ENCODE data around the gene HTR1E. TPM values are rescaled to one million over a fixed set of nuclear protein-coding genes. Genes with fewer than 3 reads are reported as not detected.
"Not testable (repeated sequence)": the region's sequence is repeated elsewhere in the genome, so short reads cannot be mapped to it uniquely, and the experiment has no call there.

The HTR1E gene
- total RNA-seq, 2 experiments from 2014 or later, result not detected

- ChIA-PET CTCF (no interaction called here), POLR2A (no interaction called here)
- Mint-ChIP-seq H3K9me3 (no peaks in the 10 kb centered on the region), H3K27ac (no peak overlapping the region), H3K36me3 (ENCODE audit: low read depth) (no peaks in the 10 kb centered on the region), H3K4me3 (no peak overlapping the region), H3K27me3 (peaks cover 2% of the 10 kb centered on the region), H3K4me1 (no peaks in the 10 kb centered on the region)
- DNase-seq, result no peak
These were observed 12.4 kb downstream of the HTR1E start for GRCh38 chr6:86949771-86950170.

DNA sequence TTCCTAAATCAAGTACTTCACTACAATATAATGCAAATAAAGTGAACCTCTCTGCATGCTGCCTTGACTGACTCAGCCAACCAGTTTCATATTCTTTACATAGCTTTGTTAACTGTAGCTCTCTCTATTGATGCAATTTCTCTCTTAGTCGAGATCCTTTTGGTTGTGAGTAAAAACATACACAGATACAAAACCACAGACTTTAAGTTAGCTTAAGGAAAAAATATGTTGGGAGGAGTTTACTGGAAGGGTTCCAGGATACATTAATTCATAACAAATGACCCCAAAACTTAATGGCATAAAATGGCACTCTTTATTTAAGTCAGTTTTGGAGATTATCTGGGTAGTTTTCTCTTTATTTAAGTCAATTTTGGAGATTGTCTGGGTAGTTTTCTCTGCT, 15.7 kb downstream of the HTR1E start:
- no peak overlapping the region for H3K4me3 Mint-ChIP-seq
- no peaks in the 10 kb centered on the region for H3K4me1 Mint-ChIP-seq
- DNase-seq, result no peak
- H3K9me3 Mint-ChIP-seq, result no peaks in the 10 kb centered on the region
- POLR2A ChIA-PET, result no interaction called here
- CTCF ChIA-PET, result no interaction called here
- no peak overlapping the region for H3K27ac Mint-ChIP-seq
- peaks cover under 1% of the 10 kb centered on the region for H3K27me3 Mint-ChIP-seq
- H3K36me3 Mint-ChIP-seq (ENCODE audit: low read depth), result no peaks in the 10 kb centered on the region

GRCh38 chr6:86959656-86960055, 22.3 kb downstream of the HTR1E start:
- Mint-ChIP-seq H3K4me3 (no peak overlapping the region), H3K9me3 (no peaks in the 10 kb centered on the region), H3K27me3 (no peaks in the 10 kb centered on the region), H3K4me1 (no peaks in the 10 kb centered on the region), H3K27ac (no peak overlapping the region), H3K36me3 (ENCODE audit: low read depth) (no peaks in the 10 kb centered on the region)
- DNase-seq, result no peak
- POLR2A ChIA-PET, result no interaction called here
- CTCF ChIA-PET, result no interaction called here

GRCh38 chr6:86961455-86962200, 24.3 kb downstream of the HTR1E start:
- H3K4me1 Mint-ChIP-seq, result no peaks in the 10 kb centered on the region
- POLR2A ChIA-PET, result no interaction called here
- H3K9me3 Mint-ChIP-seq, result no peaks in the 10 kb centered on the region
- H3K36me3 Mint-ChIP-seq (ENCODE audit: low read depth), result no peaks in the 10 kb centered on the region
- peaks cover 3% of the 10 kb centered on the region for H3K27me3 Mint-ChIP-seq
- CTCF ChIA-PET, result no interaction called here
- H3K4me3 Mint-ChIP-seq, result no peak overlapping the region
- no peak for DNase-seq
- no peak overlapping the region for H3K27ac Mint-ChIP-seq

- H3K4me3 Mint-ChIP-seq, result no peak overlapping the region
- H3K4me1 Mint-ChIP-seq, result no peaks in the 10 kb centered on the region
- no peaks in the 10 kb centered on the region for H3K36me3 Mint-ChIP-seq (ENCODE audit: low read depth)
- ChIA-PET POLR2A (no interaction called here), CTCF (no interaction called here)
- no peaks in the 10 kb centered on the region for H3K9me3 Mint-ChIP-seq
- DNase-seq, result no peak
- no peak overlapping the region for H3K27ac Mint-ChIP-seq
- H3K27me3 Mint-ChIP-seq, result peaks cover 3% of the 10 kb centered on the region
These were observed 26.0 kb downstream of the HTR1E start for GRCh38 chr6:86963352-86963751.

DNA sequence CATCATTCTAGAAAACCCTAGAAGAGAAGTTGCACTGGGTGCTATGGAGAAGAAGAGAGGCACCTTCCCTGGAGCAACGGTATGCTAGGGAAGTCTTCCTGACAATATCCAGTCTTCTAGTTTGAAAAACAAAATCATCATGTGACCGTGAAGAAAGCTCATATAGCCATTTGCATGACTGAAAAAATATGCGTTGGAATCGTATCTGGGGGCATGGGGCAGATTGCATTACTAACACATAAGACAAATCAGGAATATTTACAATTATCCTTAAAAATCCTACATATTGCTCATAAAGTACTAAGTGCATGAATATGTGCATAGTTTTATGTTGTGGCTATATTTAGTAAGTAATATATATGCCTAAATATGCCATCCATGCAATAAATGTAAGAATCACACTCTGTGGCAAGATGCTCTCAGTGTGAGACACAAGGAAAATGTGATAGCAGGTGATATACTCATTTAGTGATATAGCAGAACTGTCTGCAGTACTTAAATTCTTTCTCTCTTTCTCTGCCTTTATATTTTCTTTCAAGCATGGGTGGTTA, 26.8 kb downstream of the HTR1E start:
- Mint-ChIP-seq H3K4me3 (no peak overlapping the region), H3K9me3 (no peaks in the 10 kb centered on the region)

DNA sequence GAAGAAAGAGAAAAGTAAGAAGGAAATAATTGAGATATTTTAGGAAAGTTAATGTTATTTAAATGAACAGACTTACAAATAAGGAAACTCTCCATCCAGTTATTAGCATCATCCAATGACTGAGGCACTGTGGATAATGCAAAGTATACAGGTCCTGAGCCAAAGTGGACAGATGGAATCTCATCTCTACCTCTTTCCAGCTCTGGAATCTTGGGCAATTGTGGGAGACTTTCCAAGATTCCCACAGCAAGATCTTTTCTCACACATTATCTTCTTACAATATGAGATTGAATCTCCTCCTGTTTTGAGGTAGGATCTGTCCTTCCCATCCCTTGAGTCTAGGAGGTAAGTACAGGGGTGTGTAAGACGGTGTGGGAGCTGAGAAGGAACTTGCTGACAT, 28.9 kb downstream of the HTR1E start:
- ChIA-PET POLR2A (no interaction called here), CTCF (no interaction called here)
- H3K4me3 Mint-ChIP-seq, result no peak overlapping the region
- peaks cover 3% of the 10 kb centered on the region for H3K27me3 Mint-ChIP-seq
- no peaks in the 10 kb centered on the region for H3K9me3 Mint-ChIP-seq
- no peaks in the 10 kb centered on the region for H3K36me3 Mint-ChIP-seq (ENCODE audit: low read depth)
- no peak for DNase-seq
- no peak overlapping the region for H3K27ac Mint-ChIP-seq
- H3K4me1 Mint-ChIP-seq, result no peaks in the 10 kb centered on the region

More for the DNA sequence above, 26.8 kb downstream of the HTR1E start:
- Mint-ChIP-seq H3K27ac (no peak overlapping the region), H3K36me3 (ENCODE audit: low read depth) (no peaks in the 10 kb centered on the region), H3K27me3 (peaks cover 3% of the 10 kb centered on the region), H3K4me1 (no peaks in the 10 kb centered on the region)
- DNase-seq, result no peak
- POLR2A ChIA-PET, result no interaction called here
- CTCF ChIA-PET, result no interaction called here

GRCh38 chr6:86969573-86969972, 32.2 kb downstream of the HTR1E start:
- CTCF ChIA-PET, result no interaction called here
- no peaks in the 10 kb centered on the region for H3K9me3 Mint-ChIP-seq
- no peaks in the 10 kb centered on the region for H3K4me1 Mint-ChIP-seq
- no peaks in the 10 kb centered on the region for H3K36me3 Mint-ChIP-seq (ENCODE audit: low read depth)
- POLR2A ChIA-PET, result no interaction called here
- no peak overlapping the region for H3K4me3 Mint-ChIP-seq
- H3K27ac Mint-ChIP-seq, result no peak overlapping the region
- no peak for DNase-seq
- H3K27me3 Mint-ChIP-seq, result peaks cover 3% of the 10 kb centered on the region

DNA sequence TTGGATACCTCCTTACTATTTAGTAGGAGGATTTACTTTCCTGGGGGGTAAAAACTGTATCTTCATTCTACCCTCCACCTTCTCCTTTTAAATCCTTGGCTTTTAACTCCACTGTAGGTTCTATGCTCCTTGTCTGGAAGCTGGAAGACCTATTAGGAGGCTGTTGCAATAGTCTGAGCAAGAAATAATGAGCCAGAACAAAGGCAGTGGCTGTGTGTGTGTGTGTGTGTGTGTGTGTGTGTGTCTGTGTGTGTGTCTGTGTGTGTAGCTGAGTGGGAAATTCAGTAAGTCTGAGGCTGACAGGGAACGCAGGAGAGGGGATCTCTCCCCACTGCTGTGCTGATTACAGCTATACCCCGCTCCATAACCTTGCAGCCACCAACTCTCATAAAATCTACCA, 35.8 kb downstream of the HTR1E start:
- ChIA-PET CTCF (no interaction called here), POLR2A (no interaction called here)
- Mint-ChIP-seq H3K4me1 (no peaks in the 10 kb centered on the region), H3K4me3 (no peak overlapping the region), H3K36me3 (ENCODE audit: low read depth) (no peaks in the 10 kb centered on the region), H3K27me3 (no peaks in the 10 kb centered on the region), H3K9me3 (no peaks in the 10 kb centered on the region), H3K27ac (no peak overlapping the region)
- DNase-seq, result no peak

DNA sequence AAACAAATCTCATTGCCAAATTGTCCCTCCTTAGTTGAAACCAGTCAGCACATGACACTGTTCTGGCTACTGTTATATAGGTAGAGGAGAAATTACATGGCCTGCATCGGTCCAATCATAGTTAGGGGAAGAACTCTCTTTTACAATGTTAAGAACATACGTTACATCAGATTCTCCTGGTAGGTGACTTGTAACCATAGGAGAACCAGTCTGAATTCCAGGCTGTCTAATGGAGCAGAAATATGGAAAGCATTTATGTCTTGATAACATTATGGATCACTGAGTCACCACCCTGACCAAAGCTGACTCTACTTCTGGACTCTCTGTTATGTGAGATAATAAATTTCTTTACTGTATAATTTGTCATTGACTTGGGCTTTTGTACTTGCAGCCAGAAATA, 40.9 kb downstream of the HTR1E start:
- no peak for DNase-seq
- H3K4me3 Mint-ChIP-seq, result no peak overlapping the region
- ChIA-PET POLR2A (no interaction called here), CTCF (no interaction called here)
- H3K27ac Mint-ChIP-seq, result no peak overlapping the region
- no peaks in the 10 kb centered on the region for H3K9me3 Mint-ChIP-seq
- H3K4me1 Mint-ChIP-seq, result no peaks in the 10 kb centered on the region
- no peaks in the 10 kb centered on the region for H3K36me3 Mint-ChIP-seq (ENCODE audit: low read depth)
- peaks cover under 1% of the 10 kb centered on the region for H3K27me3 Mint-ChIP-seq

GRCh38 chr6:87001494-87001893, 64.2 kb downstream of the HTR1E start:
- CTCF ChIA-PET, result no interaction called here
- no peaks in the 10 kb centered on the region for H3K36me3 Mint-ChIP-seq (ENCODE audit: low read depth)

GRCh38 chr6:87002391-87002790, 65.1 kb downstream of the HTR1E start:
- H3K9me3 Mint-ChIP-seq; H3K4me3 Mint-ChIP-seq; POLR2A ChIA-PET; DNase-seq; H3K4me1 Mint-ChIP-seq; H3K27ac Mint-ChIP-seq; H3K36me3 Mint-ChIP-seq (ENCODE audit: low read depth); CTCF ChIA-PET; H3K27me3 Mint-ChIP-seq: not testable (repeated sequence)

More at GRCh38 chr6:87001494-87001893, 64.2 kb downstream of the HTR1E start:
- Mint-ChIP-seq H3K4me3 (no peak overlapping the region), H3K27ac (no peak overlapping the region), H3K4me1 (no peaks in the 10 kb centered on the region), H3K9me3 (peaks cover 2% of the 10 kb centered on the region), H3K27me3 (no peaks in the 10 kb centered on the region)
- POLR2A ChIA-PET, result no interaction called here
- DNase-seq, result no peak

DNA sequence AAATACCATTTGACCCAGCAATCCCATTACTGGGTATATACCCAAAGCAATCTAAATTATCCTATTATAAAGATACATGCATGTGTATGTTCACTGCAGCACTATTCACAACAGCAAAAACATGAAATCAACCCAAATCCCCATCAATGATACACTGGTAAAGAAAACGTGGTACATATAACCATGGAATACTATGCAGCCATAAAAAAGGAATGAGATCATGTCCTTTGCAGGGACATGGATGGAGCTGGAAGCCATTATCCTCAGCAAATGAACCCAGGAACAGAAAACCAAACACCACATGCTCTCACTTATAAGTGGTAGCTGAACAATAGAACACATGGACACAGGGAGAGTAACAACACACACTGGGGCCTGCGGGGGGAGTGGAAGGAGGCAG, 69.2 kb downstream of the HTR1E start:
- H3K9me3 Mint-ChIP-seq; POLR2A ChIA-PET; H3K4me1 Mint-ChIP-seq; DNase-seq; CTCF ChIA-PET; H3K4me3 Mint-ChIP-seq; H3K36me3 Mint-ChIP-seq (ENCODE audit: low read depth); H3K27ac Mint-ChIP-seq; H3K27me3 Mint-ChIP-seq: not testable (repeated sequence)

DNA sequence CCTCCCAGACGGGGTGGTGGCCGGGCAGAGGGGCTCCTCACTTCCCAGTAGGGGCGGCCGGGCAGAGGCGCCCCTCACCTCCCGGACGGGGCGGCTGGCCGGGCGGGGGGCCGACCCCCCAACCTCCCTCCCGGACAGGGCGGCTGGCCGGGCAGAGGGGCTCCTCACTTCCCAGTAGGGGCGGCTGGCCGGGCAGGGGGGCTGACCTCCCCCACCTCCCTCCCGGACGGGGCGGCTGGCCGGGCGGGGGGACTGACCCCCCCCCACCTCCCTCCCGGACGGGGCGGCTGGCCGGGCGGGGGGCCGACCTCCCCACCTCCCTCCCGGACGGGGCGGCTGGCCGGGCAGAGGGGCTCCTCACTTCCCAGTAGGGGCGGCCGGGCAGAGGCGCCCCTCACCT, 72.3 kb downstream of the HTR1E start:
- H3K9me3 Mint-ChIP-seq, result not testable (repeated sequence)

More for the DNA sequence above, 72.3 kb downstream of the HTR1E start:
- DNase-seq; H3K27ac Mint-ChIP-seq; POLR2A ChIA-PET; CTCF ChIA-PET; H3K4me1 Mint-ChIP-seq; H3K4me3 Mint-ChIP-seq; H3K27me3 Mint-ChIP-seq; H3K36me3 Mint-ChIP-seq (ENCODE audit: low read depth): not testable (repeated sequence)
